Common myeloid progenitor, CD34-positive (primary cell): ENCODE results near the gene PDE4D.

Experiments used
- CTCF ChIA-PET: fragments of 350-600 bp; sonication (Branson Sonifier 250); formaldehyde crosslinking; loops from one replicate; lab custom pipeline; 2021; ENCODE audit warnings: antibody characterized with exemption; lab: Charles Lee
- POLR2A ChIA-PET: fragments of 350-600 bp; sonication (Branson Sonifier 250); formaldehyde crosslinking; loops from one replicate; lab custom pipeline; 2021; ENCODE audit warnings: antibody characterized with exemption; lab: Charles Lee
- DNase-seq, 3 donors: peaks; one replicate each; pipeline versions ENCODE4 v3.0.0 to v3.0.0-alpha.2; 2013
- H3K27ac ChIP-seq, 2 experiments: 1 replicate in 1 of 2; 2 replicates in 1 of 2; pipeline ENCODE4 v1.7.0; 2013; ENCODE audit warnings: inconsistent platforms in 2 of 2, low read length in 2 of 2, mild to moderate bottlenecking in 2 of 2, low read depth in 1 of 2, moderate library complexity in 1 of 2; ENCODE audit not compliant: severe bottlenecking in 2 of 2, insufficient read depth in 1 of 2, poor library complexity in 1 of 2
- H3K27me3 ChIP-seq, 5 experiments: replicated peaks in 2 of 5; 1 replicate in 3 of 5; 2 replicates in 2 of 5; pipeline versions ENCODE4 v1.6.1 to v1.7.0; 2013; ENCODE audit warnings: low read length in 4 of 5, mild to moderate bottlenecking in 2 of 5, moderate library complexity in 2 of 5, inconsistent platforms in 1 of 5; ENCODE audit not compliant: insufficient read depth in 5 of 5, control insufficient read depth in 4 of 5
- H3K36me3 ChIP-seq, 4 experiments: 1 replicate in 2 of 4; 2 replicates in 2 of 4; pipeline versions ENCODE4 v1.6.1 to v1.7.0; 2013; ENCODE audit warnings: low read length in 3 of 4, control low read depth in 1 of 4, mild to moderate bottlenecking in 1 of 4; ENCODE audit not compliant: control insufficient read depth in 4 of 4, insufficient read depth in 4 of 4
- H3K4me1 ChIP-seq, 4 experiments: 1 replicate in 3 of 4; 2 replicates in 1 of 4; pipeline versions ENCODE4 v1.6.1 to v1.7.1; 2013; ENCODE audit warnings: low read length in 3 of 4, mild to moderate bottlenecking in 3 of 4, control low read depth in 1 of 4, inconsistent platforms in 1 of 4, moderate library complexity in 1 of 4; ENCODE audit not compliant: control insufficient read depth in 4 of 4, insufficient read depth in 4 of 4; ENCODE audit errors: control extremely low read depth in 1 of 4
- H3K4me3 ChIP-seq, 7 experiments: 1 replicate in 4 of 7; 2 replicates in 3 of 7; pipeline versions ENCODE4 v1.5.1 to v1.7.0; 2013; ENCODE audit warnings: mild to moderate bottlenecking in 7 of 7, low read length in 6 of 7, moderate library complexity in 6 of 7, inconsistent platforms in 2 of 7, low read depth in 2 of 7, control low read depth in 1 of 7; ENCODE audit not compliant: insufficient read depth in 4 of 7, control insufficient read depth in 1 of 7; ENCODE audit errors: extremely low read depth in 1 of 7
- H3K9me3 ChIP-seq, 5 experiments: 1 replicate in 4 of 5; 2 replicates in 1 of 5; pipeline versions ENCODE4 v1.6.1 to v1.7.1; 2013; ENCODE audit warnings: low read length in 4 of 5, mild to moderate bottlenecking in 2 of 5, inconsistent platforms in 1 of 5, low read depth in 1 of 5, moderate library complexity in 1 of 5; ENCODE audit not compliant: control insufficient read depth in 4 of 5, insufficient read depth in 2 of 5; ENCODE audit errors: control extremely low read depth in 1 of 5
- WGBS: methylation state at CpG from one replicate; pipeline ENCODE4 v1.1.5; 2013; ENCODE audit not compliant: insufficient coverage; 5-methylcytosine and 5-hydroxymethylcytosine counted together

PDE4D gene

DNA sequence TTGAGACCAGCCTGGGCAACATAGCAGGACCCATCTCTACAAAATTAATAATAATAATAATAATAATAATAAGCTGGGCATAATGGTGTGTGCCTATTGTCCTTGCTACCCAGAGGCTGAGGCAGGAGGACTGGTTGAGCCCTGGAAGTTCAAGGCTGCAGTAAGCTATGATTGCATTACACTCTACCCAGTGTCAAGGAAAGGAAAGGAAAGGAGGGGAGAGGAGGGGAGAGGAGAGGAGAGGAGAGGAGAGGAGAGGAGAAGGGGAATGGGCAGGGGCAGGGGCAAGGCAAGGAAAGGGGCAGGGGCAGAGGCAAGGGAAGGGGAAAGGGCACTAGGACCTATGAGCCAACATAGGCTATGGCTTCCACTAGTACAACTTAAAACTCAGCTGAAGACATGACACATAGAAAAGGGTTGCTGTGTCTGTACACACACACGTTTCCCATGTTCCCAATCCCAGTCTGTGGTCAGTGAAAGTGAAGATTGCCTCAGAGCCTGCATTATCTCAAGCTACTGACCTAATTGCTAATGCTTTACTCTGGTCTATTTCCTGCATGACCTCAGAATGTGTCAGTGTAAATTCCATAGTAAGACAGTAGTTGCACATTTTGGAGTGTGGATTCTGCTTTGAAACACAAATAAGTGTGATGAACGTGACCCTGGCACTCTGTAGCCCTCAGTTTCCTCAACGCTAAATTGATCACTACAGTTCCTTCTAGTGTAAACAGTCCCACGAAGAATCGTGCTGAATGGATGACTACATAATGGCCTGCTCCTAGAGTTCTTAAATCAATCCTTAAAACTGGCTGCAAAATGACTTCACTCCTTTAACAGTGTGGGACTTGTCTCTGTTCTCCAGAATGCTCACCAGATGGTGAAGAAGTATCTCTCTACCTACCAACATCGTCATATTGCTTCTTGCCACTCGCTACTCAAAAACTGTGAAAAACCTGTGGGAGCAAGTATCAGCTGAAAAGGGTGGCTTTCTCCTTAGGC lies 813.6 kb downstream of the PDE4D start:
- Histone ChIP-seq H3K4me3 (no peak overlapping the region), H3K27ac (no peak overlapping the region), H3K36me3 (no peaks in the 10 kb centered on the region), H3K9me3 (no peaks in the 10 kb centered on the region), H3K4me1 (no peaks in the 10 kb centered on the region), H3K27me3 (no peaks in the 10 kb centered on the region)
- ChIA-PET CTCF (no interaction called here), POLR2A (no interaction called here)
- no peak for DNase-seq
- WGBS, result 96% methylated on average over 7 of the region's 7 CpGs

DNA sequence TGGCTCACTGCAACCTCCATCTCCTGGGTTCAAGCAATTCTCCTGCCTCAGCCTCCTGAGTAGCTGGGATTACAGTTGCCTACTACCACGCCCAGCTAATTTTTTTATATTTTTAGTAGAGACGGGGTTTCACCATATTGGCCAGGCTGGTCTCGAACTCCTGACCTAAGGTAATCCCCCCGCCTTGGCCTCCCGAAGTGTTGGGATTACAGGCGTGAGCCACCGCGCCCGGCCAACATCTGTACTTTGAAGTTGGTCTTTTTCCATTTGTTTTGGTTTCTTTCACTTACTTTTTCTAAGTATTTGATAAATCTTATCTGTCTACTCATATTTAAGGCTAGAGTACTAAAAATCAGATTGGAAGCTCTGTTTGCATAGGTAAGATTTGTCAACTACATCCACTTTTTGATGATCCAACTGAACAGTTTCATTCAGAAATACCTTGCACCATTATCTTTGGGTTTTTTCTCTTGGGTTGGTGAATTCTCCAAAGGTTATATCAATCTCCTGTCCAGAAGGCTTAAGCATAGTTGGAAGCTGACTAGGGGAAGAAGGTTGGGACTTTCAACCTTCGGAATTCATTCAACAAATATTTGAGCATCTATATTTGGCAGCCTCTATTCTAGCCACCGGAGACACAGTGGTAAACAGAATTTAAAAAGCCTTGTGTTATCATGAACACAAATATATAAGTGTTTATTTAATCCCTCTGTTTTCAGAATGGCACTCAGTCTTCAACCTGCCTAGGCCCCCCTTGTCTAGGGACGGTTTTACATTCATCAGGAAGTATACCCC lies 821.6 kb downstream of the PDE4D start:
- 95% methylated on average over 7 of the region's 12 CpGs for WGBS
- Histone ChIP-seq H3K36me3 (no peaks in the 10 kb centered on the region), H3K4me3 (no peak overlapping the region), H3K27ac (no peak overlapping the region), H3K27me3 (no peaks in the 10 kb centered on the region), H3K9me3 (no peaks in the 10 kb centered on the region), H3K4me1 (no peaks in the 10 kb centered on the region)
- ChIA-PET POLR2A (no interaction called here), CTCF (no interaction called here)
- DNase-seq, result no peak

DNA sequence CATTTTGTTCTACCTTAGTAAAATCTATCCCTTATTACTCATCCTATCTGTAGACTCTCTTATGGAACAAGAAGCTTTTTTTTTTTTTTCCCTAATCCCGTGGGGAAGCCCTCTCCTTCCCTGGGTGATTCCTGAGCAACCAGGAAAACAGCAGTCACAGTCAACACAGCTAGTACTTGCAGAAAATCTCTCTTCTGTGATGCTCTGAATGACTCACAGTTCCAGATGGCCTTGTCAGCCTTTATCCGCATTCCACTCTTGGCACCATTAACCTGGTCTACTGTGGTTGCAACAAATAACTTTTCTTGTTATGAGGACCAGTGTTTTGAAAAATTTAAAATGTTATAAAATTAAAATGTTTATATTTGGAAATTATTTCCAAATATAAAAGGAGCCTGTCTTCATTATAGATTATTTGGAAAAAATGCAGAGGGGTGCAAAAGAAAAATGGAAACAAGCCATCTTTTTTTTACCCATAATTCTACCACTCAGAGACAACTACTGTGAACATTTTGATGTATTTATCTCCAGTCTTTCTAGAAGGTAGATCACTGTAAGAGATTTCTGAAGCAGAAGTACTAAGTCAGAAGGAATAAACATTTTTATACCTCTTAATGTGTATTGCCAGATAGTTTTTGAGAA lies 824.0 kb downstream of the PDE4D start:
- Histone ChIP-seq H3K9me3 (no peaks in the 10 kb centered on the region), H3K4me3 (no peak overlapping the region), H3K4me1 (no peaks in the 10 kb centered on the region), H3K27ac (no peak overlapping the region), H3K36me3 (no peaks in the 10 kb centered on the region), H3K27me3 (no peaks in the 10 kb centered on the region)
- POLR2A ChIA-PET, result interaction anchor here (0.5 kb wide), 1 partner anchor 38 kb away, joined by 3 read pairs; no protein-coding TSS in a partner anchor
- WGBS, result 100% methylated on average over 1 of the region's 2 CpGs
- CTCF ChIA-PET, result no interaction called here
- DNase-seq, result no peak

DNA sequence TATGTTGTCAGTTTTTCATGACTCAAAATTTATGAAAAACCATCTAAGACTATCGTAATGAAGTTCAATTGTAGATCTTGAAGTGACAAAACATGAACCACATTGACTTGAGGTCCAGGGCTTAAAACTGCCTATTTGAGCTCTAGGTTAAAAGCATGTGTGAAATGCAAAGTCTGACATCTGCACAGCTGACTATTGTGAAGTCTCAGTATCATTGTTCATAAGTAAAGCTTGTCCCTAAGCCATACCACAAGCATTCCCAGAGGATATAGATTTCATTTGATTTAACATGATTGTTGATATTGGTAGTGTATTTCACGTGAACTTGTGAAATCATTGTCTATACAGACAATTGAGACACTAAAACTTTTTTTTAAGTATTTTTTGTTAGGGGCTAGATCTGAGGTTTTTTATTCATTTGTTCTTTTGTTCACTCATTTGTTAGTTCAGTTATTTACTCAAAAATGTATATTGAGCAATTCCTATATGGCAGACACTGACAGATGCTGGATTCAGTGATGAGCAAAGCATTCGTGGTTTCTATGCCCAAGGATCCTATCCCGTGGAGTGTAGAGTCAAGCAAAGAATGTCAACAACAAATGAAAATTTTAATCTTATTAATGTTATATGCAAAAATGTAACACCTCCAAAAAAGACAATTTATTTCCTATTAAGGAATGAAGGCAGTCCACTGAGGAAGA lies 825.4 kb downstream of the PDE4D start:
- POLR2A ChIA-PET, result no interaction called here

DNA sequence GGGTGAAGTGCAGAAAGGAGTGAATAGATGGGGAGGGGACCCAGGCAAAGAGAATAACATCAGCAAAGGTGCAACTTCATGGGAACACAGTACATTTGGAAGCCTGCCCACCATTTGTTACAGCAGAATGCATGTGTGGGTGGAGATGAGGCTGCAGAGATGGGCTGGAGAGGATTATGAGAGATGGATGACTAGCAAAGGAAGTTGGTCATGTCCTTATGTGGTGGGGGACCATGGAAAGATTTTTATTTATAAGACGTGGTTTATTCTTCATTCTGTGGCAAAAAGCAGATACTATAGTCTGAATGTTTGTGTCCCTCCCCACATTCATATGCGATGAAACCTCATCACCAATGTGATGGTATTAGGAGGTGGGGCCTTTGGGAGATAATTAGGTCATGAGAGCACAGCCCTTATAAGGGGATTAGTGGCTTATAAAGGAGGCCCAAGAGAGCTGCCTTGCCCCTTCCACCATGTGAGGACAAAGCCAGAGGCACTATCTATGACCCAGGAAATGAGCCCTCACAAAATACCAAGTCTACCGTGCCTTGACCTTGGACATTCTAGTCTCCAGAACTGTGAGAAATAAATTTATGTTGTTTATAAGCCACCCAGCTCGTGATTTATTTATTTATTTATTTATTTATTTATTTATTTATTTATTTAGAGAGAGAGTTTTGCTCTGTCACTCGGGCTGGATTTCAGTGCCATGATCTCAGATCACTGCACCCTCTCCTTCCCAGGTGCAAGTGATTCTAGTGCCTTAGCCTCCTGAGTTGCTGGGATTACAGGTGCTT lies 827.0 kb downstream of the PDE4D start:
- Histone ChIP-seq H3K4me3 (no peak overlapping the region), H3K36me3 (no peaks in the 10 kb centered on the region), H3K9me3 (no peaks in the 10 kb centered on the region), H3K4me1 (no peaks in the 10 kb centered on the region), H3K27me3 (no peaks in the 10 kb centered on the region), H3K27ac (no peak overlapping the region)
- ChIA-PET POLR2A (no interaction called here), CTCF (no interaction called here)
- no peak for DNase-seq
- 100% methylated on average over 1 of the region's 5 CpGs for WGBS

More for the DNA sequence above, 825.4 kb downstream of the PDE4D start:
- CTCF ChIA-PET, result no interaction called here
- H3K4me1 ChIP-seq, result no peaks in the 10 kb centered on the region
- H3K27me3 ChIP-seq, result no peaks in the 10 kb centered on the region
- no peak overlapping the region for H3K27ac ChIP-seq
- no peak overlapping the region for H3K4me3 ChIP-seq
- H3K9me3 ChIP-seq, result no peaks in the 10 kb centered on the region
- DNase-seq, result no peak
- WGBS, result 100% methylated on average over 1 of the region's 4 CpGs
- no peaks in the 10 kb centered on the region for H3K36me3 ChIP-seq

DNA sequence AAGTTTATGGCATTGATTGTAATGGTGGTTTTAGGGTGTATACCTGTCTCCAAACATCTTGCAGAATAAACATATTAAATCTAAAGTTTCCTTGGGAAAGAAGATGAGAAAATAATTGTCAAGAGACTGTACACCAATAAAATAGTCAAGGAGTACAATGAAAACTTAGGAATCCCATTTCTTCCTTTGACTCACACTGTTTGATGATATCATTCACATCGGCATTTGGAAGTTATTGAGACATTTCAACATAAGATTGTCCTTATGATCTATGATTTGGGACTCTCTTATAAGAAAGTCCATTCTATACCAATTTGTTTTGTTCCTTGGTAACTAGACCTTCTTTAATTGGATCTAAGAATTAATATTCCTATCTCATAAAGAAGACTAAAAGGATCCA lies 828.0 kb downstream of the PDE4D start:
- CTCF ChIA-PET, result no interaction called here
- no peak for DNase-seq
- Histone ChIP-seq H3K36me3 (no peaks in the 10 kb centered on the region), H3K27me3 (no peaks in the 10 kb centered on the region), H3K27ac (no peak overlapping the region), H3K4me3 (no peak overlapping the region), H3K9me3 (no peaks in the 10 kb centered on the region), H3K4me1 (no peaks in the 10 kb centered on the region)
- no CpG with 5 or more reads among the region's 1 CpG for WGBS
- POLR2A ChIA-PET, result no interaction called here
